H1 (cell line): Measurements from ENCODE around the gene COL2A1. TPM values are rescaled to one million over a fixed set of nuclear protein-coding genes. Genes with fewer than 3 reads are reported as not detected.

Source experiments
- CTCF ChIA-PET: fragments of 300-600 bp; sonication (Branson Sonifier 250); formaldehyde crosslinking; loops from one replicate; lab custom pipeline; 2021; ENCODE audit not compliant: partially characterized antibody; lab: Charles Lee
- POLR2A ChIA-PET: fragments of 300-600 bp; sonication (Branson Sonifier 250); formaldehyde crosslinking; loops from one replicate; lab custom pipeline; 2021; ENCODE audit warnings: inconsistent platforms; ENCODE audit not compliant: partially characterized antibody; lab: Charles Lee
- DNase-seq, 2 experiments: peaks; one replicate each; pipeline versions ENCODE4 v3.0.0 to v3.0.0-alpha.2; 2010 to 2022; ENCODE audit warnings: low spot score in 2 of 2, low read depth in 1 of 2, mixed read lengths in 1 of 2
- FAIRE-seq: peaks from 2 replicates; lab custom pipeline; 2011; peaks lifted over from hg19 to GRCh38; lab: Jason Lieb, UNC
- H2AFZ ChIP-seq: 2 replicates; pipeline ENCODE4 v1.8.1; 2012; ENCODE audit warnings: low read length, inconsistent platforms
- H2AK5ac ChIP-seq: 2 replicates; pipeline ENCODE4 v1.6.1; 2013; ENCODE audit warnings: low read depth, low read length
- H2BK120ac ChIP-seq: replicated peaks from 2 replicates; pipeline ENCODE3; 2013; ENCODE audit warnings: low read depth, low read length, inconsistent platforms
- H2BK12ac ChIP-seq: 2 replicates; pipeline ENCODE4 v1.6.1; 2013; ENCODE audit warnings: low read depth, low read length
- H2BK15ac ChIP-seq: 2 replicates; pipeline ENCODE4 v1.6.1; 2013; ENCODE audit warnings: low read length
- H2BK20ac ChIP-seq: 2 replicates; pipeline ENCODE4 v1.6.1; 2013; ENCODE audit warnings: low read length
- H2BK5ac ChIP-seq: 2 replicates; pipeline ENCODE4 v1.6.1; 2013; ENCODE audit warnings: low read depth, low read length
- H3K14ac ChIP-seq: 2 replicates; pipeline ENCODE4 v1.6.1; 2013; ENCODE audit warnings: inconsistent platforms; ENCODE audit not compliant: insufficient read length
- H3K18ac ChIP-seq: 2 replicates; pipeline ENCODE4 v1.6.1; 2013; ENCODE audit warnings: low read length; ENCODE audit errors: extremely low read depth
- H3K23ac ChIP-seq: 2 replicates; pipeline ENCODE4 v1.6.1; 2013; ENCODE audit warnings: inconsistent platforms; ENCODE audit not compliant: insufficient read length
- H3K23me2 ChIP-seq: 2 replicates; pipeline ENCODE4 v1.6.1; 2013; ENCODE audit warnings: low read depth, low read length
- H3K27ac ChIP-seq: 2 replicates; pipeline ENCODE4 v1.6.1; 2011; ENCODE audit warnings: low read depth, low read length, inconsistent platforms
- H3K27me3 ChIP-seq, 4 experiments: replicated peaks in 1 of 4; 1 replicate in 1 of 4; 2 replicates in 3 of 4; pipeline versions ENCODE4 v1.6.1 to v1.8.1; 2011 to 2013; ENCODE audit warnings: low read length in 3 of 4, mild to moderate bottlenecking in 3 of 4, inconsistent platforms in 2 of 4, mixed read lengths in 2 of 4, moderate library complexity in 1 of 4; ENCODE audit not compliant: control insufficient read depth in 3 of 4, insufficient read depth in 3 of 4; ENCODE audit errors: extremely low read depth in 1 of 4
- H3K36me3 ChIP-seq, 4 experiments: 2 replicates each; pipeline versions ENCODE4 v1.6.1 to v1.8.1; 2011 to 2013; ENCODE audit warnings: mild to moderate bottlenecking in 4 of 4, low read length in 3 of 4, moderate library complexity in 2 of 4, control low read depth in 1 of 4, inconsistent platforms in 1 of 4; ENCODE audit not compliant: insufficient read depth in 4 of 4, control insufficient read depth in 2 of 4
- H3K4ac ChIP-seq: replicated peaks from 2 replicates; pipeline ENCODE3; 2013; ENCODE audit warnings: low read length, low read depth, mixed read lengths, inconsistent platforms; ENCODE audit not compliant: insufficient read length
- H3K4me1 ChIP-seq, 4 experiments: replicated peaks in 1 of 4; 1 replicate in 1 of 4; 2 replicates in 3 of 4; pipeline versions ENCODE4 v1.6.1 to v1.8.1; 2011 to 2013; ENCODE audit warnings: low read length in 3 of 4, inconsistent platforms in 2 of 4, mixed read lengths in 1 of 4; ENCODE audit not compliant: insufficient read depth in 4 of 4, control insufficient read depth in 3 of 4
- H3K4me2 ChIP-seq, 2 experiments: 2 replicates each; pipeline versions ENCODE4 v1.6.1 to v1.8.1; 2011 to 2013; ENCODE audit warnings: low read depth in 2 of 2, low read length in 2 of 2, control low read depth in 1 of 2, inconsistent platforms in 1 of 2, mild to moderate bottlenecking in 1 of 2; ENCODE audit not compliant: insufficient read depth in 1 of 2
- H3K4me3 ChIP-seq, 4 experiments: fragments of 200-600, 300-600 bp in 1 of 4; sonication (generic), shearing (Covaris generic), sonication (Bioruptor Twin) in 1 of 4; 2 replicates each; pipeline versions ENCODE4 v1.5.1 to v1.8.1; 2011 to 2016; ENCODE audit warnings: low read length in 4 of 4, low read depth in 3 of 4, control low read depth in 2 of 4, inconsistent platforms in 2 of 4, mild to moderate bottlenecking in 2 of 4, mixed read lengths in 1 of 4, moderate library complexity in 1 of 4; ENCODE audit not compliant: insufficient read depth in 2 of 4; ENCODE audit errors: extremely low read depth in 1 of 4
- H3K56ac ChIP-seq: replicated peaks from 2 replicates; pipeline ENCODE3; 2013; ENCODE audit warnings: low read depth, mild to moderate bottlenecking, mixed read lengths, low read length, inconsistent platforms; ENCODE audit not compliant: insufficient read length
- H3K79me1 ChIP-seq: 2 replicates; pipeline ENCODE4 v1.6.1; 2013; ENCODE audit warnings: low read depth, low read length, control low read depth
- H3K79me2 ChIP-seq, 2 experiments: 2 replicates each; pipeline versions ENCODE4 v1.6.1 to v1.8.1; 2012 to 2013; ENCODE audit warnings: low read length in 2 of 2, mild to moderate bottlenecking in 2 of 2, inconsistent platforms in 1 of 2; ENCODE audit not compliant: insufficient read depth in 2 of 2, control insufficient read depth in 1 of 2
- H3K9ac ChIP-seq, 4 experiments: replicated peaks in 1 of 4; 1 replicate in 1 of 4; 2 replicates in 3 of 4; pipeline versions ENCODE4 v1.6.1 to v1.8.1; 2011 to 2013; ENCODE audit warnings: low read depth in 3 of 4, low read length in 3 of 4, control low read depth in 2 of 4, mild to moderate bottlenecking in 2 of 4, moderate library complexity in 2 of 4, inconsistent platforms in 1 of 4; ENCODE audit errors: extremely low read depth in 1 of 4
- H3K9me3 ChIP-seq, 2 experiments: 2 replicates each; pipeline versions ENCODE4 v1.6.1 to v1.8.1; 2012 to 2013; ENCODE audit warnings: mild to moderate bottlenecking in 2 of 2, moderate library complexity in 2 of 2, control low read depth in 1 of 2, inconsistent platforms in 1 of 2, low read depth in 1 of 2, low read length in 1 of 2, mixed read lengths in 1 of 2; ENCODE audit not compliant: insufficient read depth in 2 of 2
- H4K20me1 ChIP-seq, 2 experiments: replicated peaks in 1 of 2; 2 replicates each; pipeline versions ENCODE3 to v1.8.1; 2011 to 2013; ENCODE audit warnings: inconsistent platforms in 2 of 2, low read length in 2 of 2, mild to moderate bottlenecking in 1 of 2; ENCODE audit not compliant: insufficient read depth in 2 of 2, control insufficient read depth in 1 of 2
- H4K5ac ChIP-seq: 2 replicates; pipeline ENCODE4 v1.6.1; 2013; ENCODE audit warnings: low read length, low read depth, mixed read lengths, inconsistent platforms; ENCODE audit not compliant: insufficient read length
- H4K8ac ChIP-seq: 2 replicates; pipeline ENCODE4 v1.8.0; 2013; ENCODE audit warnings: mild to moderate bottlenecking, moderate library complexity, low read length, inconsistent platforms; ENCODE audit not compliant: insufficient read depth; ENCODE audit errors: extremely low read depth
- H4K91ac ChIP-seq: replicated peaks from 2 replicates; pipeline ENCODE3; 2013; ENCODE audit warnings: low read length, mixed read lengths, inconsistent platforms; ENCODE audit not compliant: insufficient read length
- ASH2L ChIP-seq: fragments of 200-600, 300-600 bp; sonication (generic); IDR thresholded peaks from one replicate; pipeline ENCODE4 v1.7.1; 2017; ENCODE audit warnings: low read length
- CHD2 ChIP-seq: IDR thresholded peaks from 2 replicates; pipeline ENCODE4 v1.6.1; 2012; ENCODE audit warnings: low read length, improper control_type of control experiment
- HDAC2 ChIP-seq, 2 experiments: fragments of 300-600 bp in 1 of 2; sonication (generic) in 1 of 2; IDR thresholded peaks; 2 replicates each; pipeline ENCODE4 v1.6.1; 2011 to 2012; ENCODE audit warnings: low read depth in 2 of 2, low read length in 2 of 2, mild to moderate bottlenecking in 2 of 2, moderate library complexity in 2 of 2, borderline replicate concordance in 1 of 2, inconsistent platforms in 1 of 2
- SP4 ChIP-seq: IDR thresholded peaks from 2 replicates; pipeline ENCODE4 v1.6.1; 2012; ENCODE audit warnings: low read length, inconsistent platforms
- WGBS, 2 experiments: shearing (Covaris generic) in 1 of 2; methylation state at CpG; one replicate each; pipeline versions ENCODE4 v1.1.6 to v1.1.7; 2013 to 2015; ENCODE audit warnings: low lambda C conversion rate in 2 of 2, mixed read lengths in 2 of 2, inconsistent platforms in 1 of 2, low coverage in 1 of 2, missing lambda C conversion rate in 1 of 2; ENCODE audit not compliant: insufficient replicate concordance in 2 of 2, insufficient coverage in 1 of 2, insufficient read length in 1 of 2; ENCODE audit errors: extremely low coverage in 1 of 2, missing lambda C conversion rate in 1 of 2; 5-methylcytosine and 5-hydroxymethylcytosine counted together
- polyA plus RNA-seq, 7 experiments: library from polyadenylated mRNA; depleted of rRNA in 3 of 7; stranded (reverse) in 5 of 7; unstranded in 2 of 7; fragments of >200 nt in 5 of 7; fragments of 200-250 nt in 2 of 7; gene quantifications; 1 replicate in 5 of 7; 2 replicates in 1 of 7; 4 replicates in 1 of 7; pipeline versions ENCODE4 v1.2.1 to v1.2.3, GENCODE V29; 2011 to 2013; ENCODE audit warnings: missing spikeins in 2 of 7, mixed read lengths in 2 of 7
- total RNA-seq: library from RNA; stranded (reverse); fragmentation: NEBNext Ultra II Directional; extraction: Animal tissue kit (Norgen Biotek cat#: 25700); gene quantifications from 2 replicates; pipeline ENCODE4 v1.2.1, GENCODE V29; 2021

COL2A1 gene
- total and polyA plus RNA-seq, 2 of the 8 experiments (the other 6 are each of a cell fraction or from before 2014, with no cell fraction given), result 4.2 to 14.6 TPM

DNA sequence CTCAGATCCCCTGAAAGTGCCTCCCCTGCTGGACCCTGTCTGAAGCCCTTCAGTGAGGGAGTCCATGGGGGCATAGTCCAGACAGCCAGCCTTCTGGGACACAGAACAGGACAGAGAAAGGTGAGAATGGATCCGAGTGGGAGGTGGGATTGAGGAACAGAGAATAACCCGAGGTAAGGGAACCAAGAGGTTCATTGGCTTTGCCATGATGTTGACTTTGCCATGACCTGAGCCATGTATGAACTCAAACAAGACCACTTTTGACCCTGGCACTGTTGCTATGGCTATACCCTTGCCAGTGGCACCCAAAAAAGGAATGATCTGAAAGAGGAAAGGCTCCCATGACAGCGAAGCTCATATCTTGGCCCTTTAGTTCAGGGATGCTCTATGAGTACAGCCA is 76.9 kb downstream of the COL2A1 start:
- no peaks in the 10 kb centered on the region for H4K20me1 ChIP-seq
- H2BK15ac ChIP-seq, result no peak overlapping the region
- no peak overlapping the region for H3K23ac ChIP-seq
- WGBS, 2 experiments, result 77% methylated on average over 3 of the region's 3 CpGs; no CpG with 5 or more reads in 1 of the 2 experiments
- H3K9ac ChIP-seq, result no peak overlapping the region
- FAIRE-seq, result no peak
- no peak overlapping the region for H3K4ac ChIP-seq
- no peak overlapping the region for H3K27ac ChIP-seq
- H3K79me2 ChIP-seq, result no peaks in the 10 kb centered on the region
- H3K18ac ChIP-seq, result no peak overlapping the region
- H2BK20ac ChIP-seq, result no peak overlapping the region
- peaks cover 2 to 7% (median 3%) of the 10 kb centered on the region in 4 experiments; a peak in 2 of 7 replicates for H3K27me3 ChIP-seq
- no peaks in the 10 kb centered on the region for H3K23me2 ChIP-seq
- H2BK5ac ChIP-seq, result no peak overlapping the region
- H2BK120ac ChIP-seq, result no peak overlapping the region
- H3K56ac ChIP-seq, result no peak overlapping the region
- DNase-seq, result no peak
- H3K4me2 ChIP-seq, result no peak overlapping the region
- no peak overlapping the region for H2BK12ac ChIP-seq
- no peak overlapping the region for H4K5ac ChIP-seq
- no peaks in the 10 kb centered on the region for H3K36me3 ChIP-seq
- H3K4me3 ChIP-seq, result no peak overlapping the region
- no peak overlapping the region for H2AFZ ChIP-seq
- H4K91ac ChIP-seq, result no peak overlapping the region
- H3K9me3 ChIP-seq, result no peaks in the 10 kb centered on the region
- POLR2A ChIA-PET, result interaction anchor here (0.8 to 1.8 kb wide), 2 partner anchors 22 to 256 kb away, joined by 3 to 4 read pairs; partner anchors contain the start of genes CCDC184 and VDR
- CTCF ChIA-PET, result interaction anchor here (1.0 to 3.7 kb wide), 5 partner anchors 13 to 57 kb away, joined by 3 to 20 read pairs (median 4); no protein-coding TSS in a partner anchor
- TF ChIP-seq CHD2 (no peak), ASH2L (no peak), HDAC2 (IDR thresholded peaks at IDR 0.05; ENCODE audit: borderline replicate concordance in 1 of 2, low read depth in 2 of 2, low read length in 2 of 2) (no peak), SP4 (no peak)
- no peak overlapping the region for H3K14ac ChIP-seq
- no peak overlapping the region for H2AK5ac ChIP-seq
- H3K79me1 ChIP-seq, result no peaks in the 10 kb centered on the region
- no peaks in the 10 kb centered on the region for H3K4me1 ChIP-seq
- no peak overlapping the region for H4K8ac ChIP-seq
